SK-N-SH (cell line): Measurements from ENCODE around the gene IGDCC3.

ENCODE experiments used
- CTCF ChIP-seq: fragments of 200-600 bp; sonication (generic); IDR thresholded peaks from 2 replicates; pipeline ENCODE4 v1.6.1; 2017; ENCODE audit warnings: antibody characterized with exemption, mild to moderate bottlenecking, moderate library complexity
- EZH2phosphoT487 ChIP-seq: fragments of 200-600 bp; sonication (generic); IDR thresholded peaks from 2 replicates; pipeline ENCODE4 v1.6.1; 2017; ENCODE audit warnings: low read depth, mixed run types, mild to moderate bottlenecking, antibody characterized with exemption, moderate library complexity, borderline replicate concordance
- GABPA ChIP-seq: IDR thresholded peaks from 2 replicates; pipeline ENCODE4 v1.4.0; 2012; ENCODE audit warnings: low read depth, mild to moderate bottlenecking
- JUND ChIP-seq: IDR thresholded peaks from 2 replicates; pipeline ENCODE4 v1.4.0; 2012
- POLR2AphosphoS5 ChIP-seq: IDR thresholded peaks from 2 replicates; pipeline ENCODE4 v1.6.1; 2012; ENCODE audit warnings: low read depth, low read length
- RCOR1 ChIP-seq: fragments of 150-350 bp; IDR thresholded peaks from 2 replicates; pipeline ENCODE4 v1.6.1; 2017; ENCODE audit warnings: antibody characterized with exemption, low read length
- TAF1 ChIP-seq: IDR thresholded peaks from 2 replicates; pipeline ENCODE4 v1.6.1; 2012; ENCODE audit warnings: low read depth, mild to moderate bottlenecking, low read length, moderate library complexity, borderline replicate concordance
- TF ChIP-seq, protein P1 (sequence below): fragments of 150-350 bp; IDR thresholded peaks from 2 replicates; pipeline ENCODE4 v1.6.1; 2017; ENCODE audit warnings: antibody characterized with exemption, low read length, low read depth, borderline replicate concordance

DNA sequence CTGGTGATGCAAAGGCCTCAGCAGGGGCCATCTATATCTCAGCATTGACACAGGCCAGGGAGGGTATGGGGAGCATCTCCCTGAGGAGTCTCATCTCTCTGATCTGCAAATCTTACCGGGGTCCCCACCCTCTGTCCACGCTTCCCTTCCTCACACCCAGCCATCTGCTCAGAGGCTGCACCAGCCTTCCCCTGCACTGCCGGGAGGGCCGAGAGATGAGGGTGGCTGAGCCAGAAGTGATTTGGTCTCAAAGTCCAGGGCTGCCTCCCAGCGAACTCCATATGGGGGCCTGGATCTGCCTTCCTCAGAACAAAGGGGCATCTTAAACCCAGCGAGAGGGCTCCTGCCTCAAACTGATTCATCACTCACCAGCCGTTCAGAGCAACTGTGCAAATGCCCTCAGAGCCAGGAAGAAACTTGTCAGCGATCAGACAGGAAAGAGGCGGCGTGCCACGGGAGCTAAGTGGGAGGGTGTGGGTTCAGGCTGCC lies 4.6 kb downstream of the IGDCC3 start:
- TF ChIP-seq EZH2phosphoT487, result no peak
- TF ChIP-seq, protein P1, sequence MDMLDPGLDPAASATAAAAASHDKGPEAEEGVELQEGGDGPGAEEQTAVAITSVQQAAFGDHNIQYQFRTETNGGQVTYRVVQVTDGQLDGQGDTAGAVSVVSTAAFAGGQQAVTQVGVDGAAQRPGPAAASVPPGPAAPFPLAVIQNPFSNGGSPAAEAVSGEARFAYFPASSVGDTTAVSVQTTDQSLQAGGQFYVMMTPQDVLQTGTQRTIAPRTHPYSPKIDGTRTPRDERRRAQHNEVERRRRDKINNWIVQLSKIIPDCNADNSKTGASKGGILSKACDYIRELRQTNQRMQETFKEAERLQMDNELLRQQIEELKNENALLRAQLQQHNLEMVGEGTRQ, result no peak
- no peak for TF ChIP-seq POLR2AphosphoS5
- no peak for TF ChIP-seq TAF1
- no peak for TF ChIP-seq GABPA
- TF ChIP-seq CTCF, result no peak
- no peak for TF ChIP-seq RCOR1
- TF ChIP-seq JUND, result no peak
